Loucy (cell line): ENCODE data around the gene GPC1.

Experiments used
- CTCF ChIP-seq: fragments of 200-600 bp; sonication (generic); conservative IDR thresholded peaks from 2 replicates; pipeline ENCODE4 v1.5.1; 2014; ENCODE audit warnings: mild to moderate bottlenecking, antibody characterized with exemption, low read length
- EZH2phosphoT487 ChIP-seq: fragments of 200-600 bp; IDR thresholded peaks from 2 replicates; pipeline ENCODE4 v1.6.1; 2018; ENCODE audit warnings: antibody characterized with exemption, mild to moderate bottlenecking, moderate library complexity, borderline replicate concordance

- TF ChIP-seq EZH2phosphoT487 (no peak), CTCF (no peak)
Measured at GRCh38 chr2:240456447-240457222, 21.2 kb downstream of the GPC1 start.
